HG02759 (cell line): ENCODE results near the gene SPRYD3.

Source experiments
- ATAC-seq: cut with Tn5 transposase; IDR thresholded peaks from one replicate; pipeline ENCODE4 v1.9.1; 2021; ENCODE audit warnings: mild to moderate bottlenecking, moderate library complexity; ENCODE audit not compliant: unreplicated experiment

The SPRYD3 gene

DNA sequence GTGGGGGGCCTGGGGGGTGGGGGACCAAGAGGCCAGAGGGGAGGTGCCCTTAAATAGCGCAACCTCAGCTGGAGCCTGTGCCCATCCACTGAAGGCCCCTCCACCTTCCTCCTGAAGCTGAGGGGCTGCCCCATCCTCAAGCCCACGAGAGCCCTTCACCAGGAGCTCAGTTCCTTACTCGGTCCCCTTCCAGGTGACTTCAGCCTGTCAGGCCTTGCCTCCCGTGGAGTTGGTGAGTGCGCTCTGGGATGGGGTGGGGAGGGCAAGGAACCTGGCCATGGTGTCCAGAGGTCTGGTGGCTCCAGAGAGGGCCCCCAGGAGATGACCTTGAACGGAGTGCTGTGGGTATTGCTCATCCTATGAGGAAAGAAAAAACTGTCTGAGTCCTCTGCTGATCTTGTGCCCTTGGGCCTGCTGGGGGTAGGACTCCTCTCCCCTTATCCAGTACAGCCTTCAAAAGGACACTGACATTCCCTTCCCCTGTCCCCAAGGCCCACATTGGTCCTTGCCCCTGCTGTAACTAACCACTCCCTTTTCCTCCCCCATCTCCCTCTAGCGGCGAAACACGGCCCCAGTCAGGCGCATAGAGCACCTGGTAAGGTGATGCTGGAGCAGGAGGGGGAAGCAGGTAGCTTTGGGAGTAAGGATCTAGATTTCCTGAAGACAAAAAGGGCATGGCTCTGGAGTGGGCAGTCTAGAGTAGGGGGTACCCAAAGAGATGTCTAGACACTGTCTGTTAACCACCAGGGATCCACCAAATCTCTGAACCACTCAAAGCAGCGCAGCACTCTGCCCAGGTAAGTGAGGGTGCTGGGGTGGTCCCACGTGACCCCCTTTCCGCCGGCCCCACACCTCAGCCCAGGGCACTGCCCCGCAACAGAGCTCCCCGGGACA lies 25.7 kb downstream of the SPRYD3 start:
- ATAC-seq: no peak

DNA sequence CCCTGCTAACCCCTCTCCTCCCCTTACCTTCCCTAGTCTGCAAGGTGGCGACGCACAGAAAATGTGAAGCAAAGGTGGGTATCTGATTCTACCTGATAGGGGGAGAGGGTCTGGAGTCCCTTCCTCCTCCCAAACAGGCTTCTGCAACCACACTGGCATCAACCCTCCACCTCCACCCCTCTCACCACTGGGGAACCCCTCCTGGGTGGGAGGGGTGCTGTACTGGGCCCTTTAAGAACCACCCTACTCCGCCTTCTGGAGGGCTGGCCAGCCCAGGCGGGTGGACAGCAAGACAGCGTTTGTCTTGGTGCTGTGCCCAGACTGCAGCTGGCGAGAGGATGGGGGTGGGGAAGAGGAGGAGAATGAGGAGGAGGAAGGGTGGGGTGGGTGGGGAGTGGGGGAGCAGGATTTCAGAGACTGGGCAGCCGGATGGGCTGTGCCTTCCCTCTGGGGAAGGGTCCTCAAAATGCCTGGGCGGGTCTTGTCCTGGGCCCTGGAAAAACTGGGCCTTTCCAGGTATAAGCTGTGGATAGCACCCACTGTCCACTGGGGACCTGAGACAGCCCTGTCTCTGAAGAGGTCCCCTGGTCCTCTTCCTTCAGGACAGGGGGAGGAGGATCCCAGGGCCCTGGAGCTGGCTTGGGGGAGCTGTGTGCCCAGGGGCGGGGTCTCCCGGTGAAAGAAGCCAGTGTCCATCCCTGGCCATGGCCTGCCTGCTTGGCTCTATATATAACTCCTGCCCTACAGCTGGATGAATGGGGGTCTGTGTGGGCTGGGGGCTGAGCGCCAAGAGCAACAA lies 26.6 kb downstream of the SPRYD3 start:
- no peak for ATAC-seq

DNA sequence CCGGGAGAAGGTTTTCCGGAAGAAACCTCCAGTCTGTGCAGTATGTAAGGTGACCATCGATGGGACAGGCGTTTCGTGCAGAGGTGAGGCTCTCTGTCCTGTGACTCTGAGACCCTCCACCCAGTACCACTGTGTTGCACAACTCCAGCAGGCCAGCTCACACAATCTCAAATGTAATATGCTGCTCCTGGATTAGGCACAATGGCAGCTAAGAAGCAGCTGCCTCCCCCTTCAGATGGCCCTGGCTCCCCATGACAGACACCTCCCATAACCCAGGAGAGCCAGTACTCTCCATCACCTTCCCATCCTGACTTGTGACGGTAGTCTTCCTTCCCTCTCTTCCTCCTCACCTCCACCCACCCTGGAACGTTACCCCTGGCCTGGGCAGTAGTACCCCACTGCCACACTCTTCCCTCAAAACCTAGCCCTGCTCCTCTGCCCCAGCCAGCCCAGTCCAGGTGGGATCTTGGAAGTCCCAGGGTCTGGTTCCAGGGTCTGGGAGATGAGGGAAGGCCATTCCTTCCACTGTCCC lies 27.2 kb downstream of the SPRYD3 start:
- ATAC-seq: no peak

DNA sequence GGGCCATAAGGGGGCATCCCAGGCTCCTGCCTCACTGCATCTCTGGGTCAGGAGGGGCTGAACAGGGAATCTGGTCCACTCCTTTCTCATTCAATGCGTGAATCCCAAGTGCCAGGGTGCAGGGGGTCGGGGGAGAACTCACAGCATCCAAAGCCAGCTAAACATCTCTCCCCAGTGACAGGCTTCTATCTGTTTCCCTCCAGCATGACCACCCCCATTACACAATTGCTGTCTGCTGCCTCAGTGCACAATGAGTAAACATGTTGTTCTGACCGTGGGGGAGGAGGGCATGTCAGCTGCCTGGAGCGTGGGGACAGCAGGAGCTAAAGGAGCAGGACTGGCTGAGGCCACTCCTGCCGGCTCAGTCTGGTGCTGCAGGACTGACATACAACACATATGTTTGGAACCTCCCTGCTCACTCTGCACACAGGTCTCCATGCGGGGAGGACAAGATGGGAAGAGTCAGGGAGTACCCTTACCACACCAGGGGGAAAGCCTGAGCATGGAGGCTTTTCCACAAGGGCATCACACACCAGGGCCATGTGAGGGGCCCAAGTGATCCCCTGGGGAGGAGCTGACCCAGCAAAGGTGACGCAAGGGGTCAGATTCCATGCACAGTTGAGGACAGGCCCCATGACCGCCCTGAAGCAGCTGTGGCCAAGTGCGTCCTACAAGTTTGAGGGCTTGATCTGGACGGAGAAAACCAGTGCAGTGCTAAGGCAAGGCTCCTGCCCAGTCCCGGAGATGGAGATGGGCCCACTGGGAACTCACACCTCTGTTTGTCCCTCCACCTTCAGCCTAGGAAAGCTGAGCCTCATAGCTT lies 27.9 kb downstream of the SPRYD3 start:
- ATAC-seq: no peak

DNA sequence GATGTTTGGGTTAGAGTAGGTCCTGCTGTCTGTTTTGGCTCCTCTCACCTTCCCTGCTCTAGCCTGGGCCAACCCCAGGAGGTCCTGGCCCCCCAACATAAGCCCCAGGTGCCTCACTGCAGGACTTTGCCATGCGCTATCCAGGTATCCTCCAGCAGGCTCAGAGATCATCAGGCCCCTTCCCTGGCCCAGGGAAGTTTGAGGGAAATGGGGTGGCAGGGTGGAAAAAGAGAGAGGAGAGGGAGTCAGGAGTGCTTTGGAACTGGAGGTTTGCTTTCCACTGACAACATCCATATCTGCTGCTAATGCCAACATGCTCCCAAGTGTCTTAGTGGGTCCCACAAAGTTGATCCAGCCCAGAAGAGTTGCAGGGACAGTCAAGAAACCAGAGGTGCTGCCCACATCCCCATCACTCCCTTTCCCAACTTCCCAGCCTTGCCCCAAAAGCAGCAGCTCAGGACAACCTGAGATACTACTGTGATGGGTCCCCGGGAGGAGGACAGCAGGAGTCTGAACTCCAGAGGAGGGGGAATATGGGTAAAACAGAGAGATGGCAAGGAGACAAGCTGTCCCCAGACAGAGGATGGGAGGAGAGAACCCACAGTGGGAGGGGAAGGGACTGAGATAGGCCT lies 28.6 kb downstream of the SPRYD3 start:
- no peak for ATAC-seq

DNA sequence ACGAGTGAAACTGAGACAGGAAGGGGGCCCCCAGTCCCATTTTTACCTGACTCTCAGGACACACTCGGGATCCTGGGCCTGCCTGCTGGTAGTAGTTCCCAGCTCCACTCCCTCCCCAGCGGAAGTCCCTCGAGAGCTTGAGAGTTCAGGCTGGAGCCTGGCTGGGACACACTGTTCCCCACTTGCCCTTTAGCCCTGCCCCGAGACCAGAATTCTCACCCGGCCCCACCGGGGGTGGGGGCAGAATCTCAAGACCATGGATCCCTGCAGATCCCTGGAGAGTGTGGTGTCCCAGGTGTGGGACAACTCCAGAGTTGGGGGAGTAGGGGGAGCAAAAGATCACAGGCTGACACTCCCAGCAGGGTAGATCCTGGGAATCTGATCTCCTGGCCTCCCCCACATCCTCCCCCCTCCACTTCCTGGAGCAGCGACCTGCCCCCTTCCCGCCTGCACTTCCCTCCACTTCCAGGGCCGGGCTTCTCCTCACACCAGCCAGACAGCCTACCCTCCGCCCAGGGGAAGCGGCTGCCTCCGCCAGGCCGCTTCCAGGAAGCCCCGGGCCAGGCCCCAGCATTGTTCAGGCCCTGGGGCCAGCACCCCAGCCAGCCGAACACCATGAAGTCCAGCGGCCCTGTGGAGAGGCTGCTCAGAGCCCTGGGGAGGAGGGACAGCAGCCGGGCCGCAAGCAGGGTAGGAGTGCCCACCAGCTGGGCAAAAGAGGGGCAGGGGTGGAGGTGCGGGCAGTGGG lies 29.4 kb downstream of the SPRYD3 start, which contains the start of gene TNS2:
TSS of gene TNS2 (plus strand) at position 495 of the 748 bp plus-strand sequence. CDS start at position 616, 121 bp downstream.
- ATAC-seq: no peak

DNA sequence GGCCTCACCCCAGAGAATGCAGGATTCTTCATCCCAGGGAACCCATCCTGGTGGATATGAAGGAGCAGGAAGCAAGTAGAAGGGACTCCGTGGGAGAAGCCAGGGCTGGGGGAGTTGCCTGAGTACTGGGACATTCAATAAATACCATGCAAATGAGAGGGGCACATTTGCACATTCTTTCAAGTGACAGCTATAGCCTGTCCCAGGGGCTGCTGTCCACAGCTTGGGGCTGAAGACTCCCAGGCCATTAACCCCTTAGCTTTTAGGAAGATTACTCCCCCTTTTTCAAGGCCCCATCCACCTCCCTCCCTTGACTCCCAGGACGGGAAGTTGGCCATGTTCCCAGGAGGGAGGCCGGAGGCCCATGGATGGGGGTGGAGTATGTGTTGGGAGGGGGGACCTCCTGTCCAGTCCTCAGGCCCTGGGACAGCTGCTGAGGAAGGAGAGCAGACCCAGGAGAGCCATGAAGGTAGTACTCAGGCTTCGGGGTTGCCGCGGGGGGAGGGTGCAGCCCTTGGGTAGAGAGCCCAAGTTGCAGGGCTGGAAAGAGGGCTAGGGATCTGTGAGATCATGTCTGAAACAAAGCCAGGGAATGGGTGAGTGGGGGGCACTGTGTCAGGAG lies 30.3 kb downstream of the SPRYD3 start:
- ATAC-seq: no peak

DNA sequence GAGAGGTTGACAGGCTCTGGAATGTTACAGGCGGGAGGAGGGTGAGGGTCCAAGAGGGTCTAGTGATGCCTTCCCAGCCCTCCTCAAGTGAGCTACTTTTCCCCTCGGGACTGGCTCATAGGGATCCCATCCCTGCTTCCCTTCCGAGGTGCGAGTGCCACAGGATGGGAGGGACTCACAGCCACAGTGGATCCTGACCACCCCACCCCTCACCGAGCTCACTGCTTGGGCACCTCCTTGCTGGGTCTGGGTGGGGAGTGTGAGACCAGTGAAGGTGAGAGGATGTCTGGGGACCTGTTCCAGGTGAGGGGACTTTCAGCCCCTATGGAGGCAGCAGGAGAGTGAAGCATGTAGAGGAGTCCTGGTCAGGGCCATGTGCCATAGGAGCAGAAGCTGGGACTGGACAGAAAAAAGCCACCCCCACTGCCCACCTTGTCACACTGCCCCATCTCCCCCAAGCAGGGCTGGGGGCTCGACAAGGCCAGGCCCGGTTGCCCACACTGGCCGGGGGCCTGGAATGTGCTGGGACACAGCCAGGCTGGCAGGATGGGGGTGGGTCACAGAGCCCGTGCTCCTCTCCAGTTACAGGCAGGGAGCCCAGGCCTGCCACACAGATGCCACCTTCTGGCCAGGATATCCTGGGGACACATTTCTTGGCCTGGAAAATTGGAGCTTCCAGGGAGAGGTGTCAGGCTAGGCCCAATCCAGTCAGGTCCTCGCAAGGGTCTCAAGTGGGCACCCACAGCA lies 31.0 kb downstream of the SPRYD3 start:
- no peak for ATAC-seq

DNA sequence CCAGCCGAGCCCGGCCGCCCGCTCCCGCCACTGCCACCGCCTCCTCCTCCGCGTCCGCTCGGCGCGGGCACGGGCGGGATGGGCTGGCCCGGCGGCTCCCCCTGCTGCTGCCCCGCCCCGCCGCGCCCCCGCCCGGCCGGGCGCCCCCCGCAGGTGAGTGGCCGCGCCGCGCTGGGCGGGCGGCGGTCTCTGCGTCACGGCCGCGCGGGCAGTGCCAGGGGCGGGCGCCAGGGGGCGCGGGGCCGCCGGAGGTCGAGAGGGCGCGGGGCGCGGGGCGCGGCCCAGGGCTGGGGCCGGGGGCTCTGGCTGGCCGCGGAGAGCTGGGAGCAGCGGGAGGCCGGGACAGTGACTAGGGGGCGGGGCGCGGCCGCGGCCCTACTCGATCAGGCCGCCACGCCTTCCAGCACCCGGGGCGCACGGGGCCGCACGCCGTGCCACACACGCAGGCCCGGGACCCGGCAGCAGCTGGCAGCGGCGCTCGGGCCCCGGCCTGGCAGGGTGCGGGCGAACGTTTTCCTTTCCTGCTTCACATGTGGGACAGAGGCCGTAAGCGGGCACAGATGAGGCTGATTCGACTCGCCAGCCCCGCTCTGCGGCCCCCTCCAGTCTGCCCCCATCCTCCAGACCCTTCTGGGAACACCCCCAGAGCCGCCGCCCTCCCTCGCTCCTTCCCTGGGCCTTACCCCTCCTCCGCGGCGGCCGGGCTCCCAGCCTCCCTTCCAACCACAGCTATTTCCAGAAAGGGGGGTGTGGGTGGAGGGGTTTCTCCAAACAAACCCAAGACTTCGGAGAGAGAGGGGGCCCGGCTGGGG lies 31.8 kb downstream of the SPRYD3 start:
- ATAC-seq: peak; percentile 79

DNA sequence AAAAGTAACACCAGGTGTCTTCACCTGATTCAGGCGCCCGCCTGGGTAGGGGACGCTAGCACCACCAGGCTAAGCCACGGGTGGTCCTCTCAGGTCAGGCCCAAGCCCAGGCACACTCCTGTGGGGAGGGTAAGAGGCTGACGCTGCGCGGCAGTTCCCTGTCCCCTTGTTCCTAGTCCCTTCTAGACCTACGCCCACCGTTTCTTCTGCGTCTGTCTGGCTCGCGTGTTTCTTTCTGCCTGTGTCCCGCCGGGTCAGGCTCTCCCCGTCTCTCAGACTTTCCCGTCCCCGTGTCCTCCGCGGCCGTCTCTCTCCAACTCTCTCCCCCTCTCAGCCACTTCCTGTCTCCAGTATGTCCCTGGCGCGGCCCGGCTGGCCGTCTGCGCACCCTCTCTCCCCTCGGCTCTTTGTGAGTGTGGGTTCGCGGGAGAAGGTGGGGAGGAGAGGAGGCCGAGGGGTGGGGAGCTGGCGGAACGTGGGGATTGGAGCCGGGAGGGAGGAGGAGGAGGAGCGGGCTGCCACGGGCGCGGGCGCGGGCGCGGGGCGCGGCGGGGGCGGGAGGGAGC lies 32.5 kb downstream of the SPRYD3 start:
- ATAC-seq: peak; percentile 42

DNA sequence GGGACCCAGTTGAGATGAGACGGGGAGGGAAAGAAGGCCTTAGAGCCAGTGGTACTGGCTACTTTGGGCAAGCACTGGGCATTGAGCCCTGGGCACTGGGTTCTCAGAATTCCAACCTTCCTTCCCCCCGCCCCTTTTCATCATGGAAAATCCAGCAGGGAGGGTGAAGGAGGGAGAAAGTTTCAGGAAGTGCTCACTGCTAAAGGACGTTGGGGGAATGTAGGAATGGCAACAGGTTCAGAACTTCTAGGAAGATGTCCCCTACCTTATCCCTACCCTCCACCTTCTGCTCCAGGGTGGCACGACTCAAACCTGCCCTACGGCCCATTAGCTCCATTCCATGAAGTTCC lies 33.5 kb downstream of the SPRYD3 start:
- ATAC-seq: no peak

DNA sequence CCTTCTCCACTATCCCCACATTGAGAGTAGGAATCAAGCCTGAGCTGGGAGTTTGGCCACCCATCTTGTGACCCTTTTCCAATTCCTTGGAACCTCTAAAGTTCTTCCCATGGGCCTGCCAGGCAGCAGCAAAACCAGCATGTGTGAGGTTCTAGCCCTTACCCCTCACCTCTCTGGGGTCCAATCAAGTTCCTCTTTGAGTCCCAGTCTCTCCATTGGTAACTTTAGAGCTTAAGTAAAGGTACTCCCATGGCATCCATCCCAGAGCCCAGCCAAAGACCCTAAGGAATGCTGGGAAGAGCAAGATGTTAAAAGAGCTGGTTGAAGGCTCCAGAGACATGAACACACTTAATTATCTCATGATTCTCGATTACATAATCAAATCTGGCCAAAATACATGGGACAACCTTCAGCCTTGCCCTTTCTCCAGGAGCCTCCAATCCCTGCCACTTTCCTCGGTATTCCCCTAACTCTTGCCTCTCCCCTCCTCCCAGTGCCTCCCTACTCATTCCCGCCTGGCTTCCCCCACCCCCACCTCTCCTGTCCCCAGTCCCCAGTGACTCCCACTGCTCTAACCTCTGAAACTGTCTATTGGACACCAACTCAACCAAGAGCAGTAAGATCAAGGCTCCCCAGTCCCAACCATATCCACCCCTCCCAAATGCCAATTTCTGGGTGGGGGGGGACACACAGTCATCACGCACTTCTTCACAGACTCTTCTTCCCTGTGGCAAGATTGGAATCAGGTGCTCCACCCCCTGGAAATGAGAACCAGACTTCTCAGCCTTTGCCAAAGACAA lies 34.1 kb downstream of the SPRYD3 start:
- no peak for ATAC-seq

DNA sequence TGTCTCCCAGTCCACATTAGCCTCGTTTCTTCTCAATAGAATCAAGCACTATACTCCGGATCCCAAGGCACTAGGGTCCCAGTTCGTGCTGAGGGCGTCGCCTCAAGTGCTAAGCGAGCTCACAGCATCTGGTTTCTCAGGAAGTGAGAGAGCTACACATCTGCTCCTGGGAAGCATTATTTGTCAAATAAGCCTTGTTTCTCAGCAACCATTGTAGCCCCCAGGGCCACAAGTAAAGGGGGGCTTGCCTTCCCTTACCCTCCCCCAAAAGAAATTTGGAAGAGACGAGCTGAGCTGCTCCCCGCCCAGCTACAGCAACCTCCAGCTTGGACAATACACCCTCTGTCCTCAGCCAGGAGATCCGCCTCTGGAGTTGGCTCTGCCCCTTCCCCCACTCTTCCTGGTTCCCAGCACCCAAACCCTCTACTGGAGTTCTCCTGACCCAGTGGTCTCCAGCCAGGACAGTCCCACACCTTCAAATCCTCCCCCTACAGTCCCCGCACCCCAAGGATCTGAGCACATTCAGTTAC lies 35.1 kb downstream of the SPRYD3 start:
- ATAC-seq: no peak

DNA sequence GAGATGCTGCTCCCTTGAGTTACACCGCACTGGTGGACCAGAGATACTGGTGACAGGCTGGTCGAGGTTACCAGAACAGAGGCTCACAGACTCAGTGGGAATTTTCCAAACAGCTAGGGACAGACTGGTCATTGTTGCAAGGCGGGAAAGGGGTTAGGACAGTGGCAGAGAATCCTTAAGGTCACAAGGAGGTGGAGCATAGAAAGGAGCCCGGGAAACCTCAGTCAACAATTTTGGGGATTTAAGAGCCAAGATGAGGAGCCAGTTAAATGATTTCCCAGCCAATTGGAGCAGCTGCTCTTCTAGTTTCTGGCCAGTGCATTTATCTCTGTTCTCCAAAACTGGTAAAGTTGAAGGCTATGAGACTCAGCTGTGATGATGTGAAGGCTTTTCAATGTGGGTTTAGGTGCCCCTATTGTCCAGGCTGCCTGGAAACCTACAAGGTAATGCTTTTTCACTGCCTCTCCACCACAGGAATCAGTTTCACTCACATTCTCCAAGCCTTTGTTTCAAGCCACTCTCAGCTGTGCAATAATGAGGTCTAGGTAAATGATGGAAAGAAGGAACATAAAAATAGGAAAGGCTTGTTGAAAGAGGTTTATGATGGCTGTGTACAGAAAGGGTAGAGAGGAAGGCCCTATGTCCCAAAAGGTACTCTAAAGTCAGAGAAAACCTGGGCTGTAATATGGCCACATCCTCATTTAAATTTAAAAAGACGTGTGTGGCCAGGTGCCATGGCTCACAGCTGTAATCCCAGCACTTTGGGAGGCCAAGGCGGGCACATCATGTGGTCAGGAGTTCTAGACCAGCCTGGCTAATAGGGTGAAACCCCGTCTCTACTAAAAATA lies 36.4 kb downstream of the SPRYD3 start:
- no peak for ATAC-seq

DNA sequence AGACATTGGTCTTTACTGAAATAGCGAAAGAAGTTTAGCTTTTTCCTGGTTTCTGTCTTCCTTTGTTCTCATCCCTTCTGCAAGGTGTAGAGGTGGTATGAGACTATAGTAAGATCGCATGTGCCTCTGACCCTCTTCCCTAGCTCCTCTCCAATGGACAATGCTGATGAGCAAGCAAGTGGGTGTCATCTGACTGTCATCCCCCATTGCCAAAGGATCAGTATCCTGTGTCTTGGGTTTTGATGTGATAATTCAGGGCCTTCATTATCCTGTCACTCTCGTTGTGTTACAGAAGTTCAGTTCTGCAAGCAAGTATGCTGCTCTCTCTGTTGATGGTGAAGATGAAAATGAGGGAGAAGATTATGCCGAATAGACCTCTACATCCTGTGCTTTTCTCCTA lies 39.3 kb downstream of the SPRYD3 start:
- no peak for ATAC-seq
